Panc1 (cell line): ENCODE measurements around the gene GREB1.

ENCODE experiments used
- CTCF ChIP-seq: fragments of 450-650 bp; IDR thresholded peaks from 2 replicates; pipeline ENCODE4 v1.5.1; 2017; ENCODE audit warnings: mild to moderate bottlenecking
- POLR2AphosphoS5 ChIP-seq: IDR thresholded peaks from 2 replicates; pipeline ENCODE4 v1.6.1; 2012; ENCODE audit warnings: mild to moderate bottlenecking, low read depth, low read length, moderate library complexity
- REST ChIP-seq, 2 experiments: IDR thresholded peaks; 2 replicates each; pipeline ENCODE4 v1.6.1; 2011 to 2012; ENCODE audit warnings: low read depth in 2 of 2, control low read depth in 1 of 2, low read length in 1 of 2, mild to moderate bottlenecking in 1 of 2, moderate library complexity in 1 of 2; ENCODE audit not compliant: insufficient read depth in 1 of 2
- SIN3A ChIP-seq: IDR thresholded peaks from 2 replicates; pipeline ENCODE4 v1.6.1; 2012; ENCODE audit warnings: low read depth, mild to moderate bottlenecking, low read length, moderate library complexity, borderline replicate concordance; ENCODE audit not compliant: insufficient read depth

DNA sequence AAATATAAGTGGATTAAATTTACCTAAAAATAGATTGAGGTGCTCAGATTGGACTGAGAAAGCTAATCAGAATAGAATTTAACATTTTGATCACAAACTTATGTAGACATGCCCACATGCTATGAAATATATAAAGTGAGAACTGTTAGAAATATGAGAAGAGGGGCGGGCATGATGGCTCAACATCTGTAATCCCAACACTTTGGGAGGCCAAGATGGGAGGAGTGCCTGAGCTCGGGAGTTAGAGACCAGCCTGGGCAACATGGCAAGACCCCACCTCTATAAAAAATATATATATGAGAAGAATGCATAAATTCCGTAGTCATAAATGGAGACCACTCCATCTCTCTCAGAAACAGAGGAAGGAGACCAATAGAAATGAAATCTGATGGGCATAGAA lies 110.4 kb downstream of the GREB1 start:
- TF ChIP-seq POLR2AphosphoS5: no peak
- TF ChIP-seq CTCF: no peak
- TF ChIP-seq SIN3A: no peak
- TF ChIP-seq REST (IDR thresholded peaks at IDR 0.05; ENCODE audit: insufficient read depth in 1 of 2, low read depth in 2 of 2, low read length in 1 of 2): no peak
